Activated CD4-positive, alpha-beta T cell treated with anti-CD3 and anti-CD28 coated beads for 36 hours (primary cell): ENCODE results near the gene NR4A1. TPM values are rescaled to one million over a fixed set of nuclear protein-coding genes. Genes with fewer than 3 reads are reported as not detected.

Experiments used
- total RNA-seq, 2 experiments: library from RNA; stranded (reverse); gene quantifications; one replicate each; pipeline ENCODE4 v1.2.3, GENCODE V29; 2021

Gene NR4A1
- total RNA-seq, 2 experiments from 2014 or later = 69.4 to 72.8 TPM

Other genes with a start within 250 kb of the NR4A1 start
- under 1 TPM; 0.19 to 0.27 TPM for gene FIGNL2, start 202.7 kb upstream of the NR4A1 start, total RNA-seq
- gene ANKRD33, start 163.3 kb upstream of the NR4A1 start, total RNA-seq = not detected
- gene ACVRL1, start 143.9 kb upstream of the NR4A1 start, total RNA-seq = not detected
- 10 to 100 TPM; 10.1 to 12.7 TPM for gene ACVR1B, start 99.7 kb upstream of the NR4A1 start, total RNA-seq
- gene TAMALIN, start 44.5 kb upstream of the NR4A1 start, total RNA-seq = 10 to 100 TPM in 1 of 2 experiments, 1 to 10 TPM in 1; 6.4 to 11.5 TPM
- gene ATG101, start 18.5 kb downstream of the NR4A1 start, total RNA-seq = 10 to 100 TPM; 24.0 to 30.7 TPM
- not detected for gene SMIM41, start 28.3 kb downstream of the NR4A1 start, total RNA-seq
- gene KRT80, start 140.6 kb downstream of the NR4A1 start, total RNA-seq = not detected
- 1 to 10 TPM; 3.4 to 3.9 TPM for gene KRT7, start 181.8 kb downstream of the NR4A1 start, total RNA-seq
- gene KRT86, start 223.2 kb downstream of the NR4A1 start, total RNA-seq = not detected
- not detected for gene KRT81, start 240.1 kb downstream of the NR4A1 start, total RNA-seq